Neural cell (in vitro differentiated cells): ENCODE results near the gene OR5D14. TPM values are rescaled to one million over a fixed set of nuclear protein-coding genes. Genes with fewer than 3 reads are reported as not detected.

Source experiments
- H2AFZ ChIP-seq: fragments of 200-600, 300-800 bp; sonication (generic), shearing (Covaris generic); 2 replicates; pipeline ENCODE4 v1.6.0; 2014; ENCODE audit warnings: low read depth, mild to moderate bottlenecking, antibody characterized with exemption, low read length, moderate library complexity
- H3F3A ChIP-seq: fragments of 200-600 bp; shearing (Covaris generic); 2 replicates; pipeline ENCODE4 v1.6.1; 2016; ENCODE audit warnings: mild to moderate bottlenecking, moderate library complexity, mixed read lengths, antibody characterized with exemption, low read length; ENCODE audit not compliant: insufficient read depth, poor library complexity, severe bottlenecking
- H3K27ac ChIP-seq: fragments of 200-600, 300-800 bp; sonication (generic), shearing (Covaris generic); 2 replicates; pipeline ENCODE4 v1.5.1; 2014; ENCODE audit warnings: mild to moderate bottlenecking, low read length, moderate library complexity
- H3K27me3 ChIP-seq: fragments of 300-800, 200-600 bp; sonication (generic), shearing (Covaris generic); 2 replicates; pipeline ENCODE4 v1.6.0; 2014; ENCODE audit warnings: mild to moderate bottlenecking, low read depth, low read length, moderate library complexity; ENCODE audit not compliant: insufficient read depth
- H3K36me3 ChIP-seq: fragments of 300-800, 200-600 bp; sonication (generic), shearing (Covaris generic); 2 replicates; pipeline ENCODE4 v1.5.1; 2014; ENCODE audit warnings: mild to moderate bottlenecking, antibody characterized with exemption, low read length, moderate library complexity; ENCODE audit not compliant: insufficient read depth
- H3K4me2 ChIP-seq: fragments of 300-800, 200-600 bp; sonication (generic), shearing (Covaris generic); 2 replicates; pipeline ENCODE4 v1.6.0; 2014; ENCODE audit warnings: mild to moderate bottlenecking, low read length
- H3K4me3 ChIP-seq: fragments of 300-800, 200-600 bp; sonication (generic), shearing (Covaris generic); 2 replicates; pipeline ENCODE4 v1.5.1; 2014; ENCODE audit warnings: mild to moderate bottlenecking, low read length, moderate library complexity
- H3K79me2 ChIP-seq: fragments of 200-600 bp; shearing (Covaris generic); replicated peaks from 2 replicates; pipeline ENCODE4 v1.6.0; 2014; ENCODE audit warnings: mild to moderate bottlenecking, low read length, moderate library complexity; ENCODE audit not compliant: insufficient read depth
- H3K9ac ChIP-seq: fragments of 300-800, 200-600 bp; sonication (generic), shearing (Covaris generic); 2 replicates; pipeline ENCODE4 v1.6.1; 2016; ENCODE audit warnings: mild to moderate bottlenecking, low read length, mixed read lengths
- H3K9me2 ChIP-seq: fragments of 200-600 bp; shearing (Covaris generic); 2 replicates; pipeline ENCODE4 v1.6.1; 2016; ENCODE audit warnings: mild to moderate bottlenecking, low read length, mixed read lengths; ENCODE audit not compliant: insufficient read depth
- H3K9me3 ChIP-seq: fragments of 200-600, 300-800 bp; sonication (generic), shearing (Covaris generic); 2 replicates; pipeline ENCODE4 v1.6.1; 2016; ENCODE audit warnings: mild to moderate bottlenecking, mixed run types, low read length, moderate library complexity, mixed read lengths
- H4K20me1 ChIP-seq: fragments of 200-600 bp; shearing (Covaris generic); 2 replicates; pipeline ENCODE4 v1.6.1; 2016; ENCODE audit warnings: mild to moderate bottlenecking, mixed run types; ENCODE audit not compliant: insufficient read depth
- EP300 ChIP-seq: fragments of 450-650 bp; conservative IDR thresholded peaks from 2 replicates; pipeline ENCODE4 v1.6.1; 2014; ENCODE audit warnings: antibody characterized with exemption, mild to moderate bottlenecking, moderate library complexity; ENCODE audit not compliant: poor library complexity, severe bottlenecking
- EZH2 ChIP-seq: fragments of 200-600, 300-800 bp; shearing (Covaris generic), sonication (generic); IDR thresholded peaks from 2 replicates; pipeline ENCODE4 v1.6.1; 2014; ENCODE audit warnings: antibody characterized with exemption, low read length, borderline replicate concordance, mild to moderate bottlenecking; ENCODE audit not compliant: insufficient read depth, poor library complexity, severe bottlenecking
- MXI1 ChIP-seq: fragments of 450-650 bp; conservative IDR thresholded peaks from 2 replicates; pipeline ENCODE4 v1.6.1; 2014; ENCODE audit warnings: antibody characterized with exemption, mild to moderate bottlenecking; ENCODE audit not compliant: poor library complexity, severe bottlenecking
- POLR2AphosphoS5 ChIP-seq: IDR thresholded peaks from 2 replicates; pipeline ENCODE4 v1.6.1; 2012
- RAD21 ChIP-seq: fragments of 450-650 bp; conservative IDR thresholded peaks from 2 replicates; pipeline ENCODE4 v1.6.1; 2014; ENCODE audit warnings: antibody characterized with exemption, mild to moderate bottlenecking, moderate library complexity
- SMC3 ChIP-seq: fragments of 450-650 bp; conservative IDR thresholded peaks from 2 replicates; pipeline ENCODE4 v1.6.1; 2014; ENCODE audit warnings: antibody characterized with exemption, mild to moderate bottlenecking, moderate library complexity; ENCODE audit not compliant: poor library complexity
- TAF1 ChIP-seq: IDR thresholded peaks from 2 replicates; pipeline ENCODE4 v1.6.1; 2012; ENCODE audit warnings: low read depth
- polyA minus RNA-seq: library from RNA; depleted of rRNA, polyadenylated mRNA; stranded (reverse); fragments of >200 nt; gene quantifications from 2 replicates; pipeline ENCODE4 v1.2.3, GENCODE V29; 2014
- polyA plus RNA-seq: library from polyadenylated mRNA; depleted of rRNA; stranded (reverse); fragments of >200 nt; gene quantifications from 2 replicates; pipeline ENCODE4 v1.2.3, GENCODE V29; 2014
- TF ChIP-seq, protein P1 (sequence below): fragments of 450-650 bp; IDR thresholded peaks from 2 replicates; pipeline ENCODE4 v1.5.1; 2014; ENCODE audit warnings: antibody characterized with exemption, mild to moderate bottlenecking, moderate library complexity; ENCODE audit not compliant: poor library complexity, severe bottlenecking
- TF ChIP-seq, protein P2 (sequence below): IDR thresholded peaks from 2 replicates; pipeline ENCODE4 v1.6.1; 2012; ENCODE audit warnings: borderline replicate concordance

OR5D14 gene
- polyA plus RNA-seq, result not detected in 2 replicates
- polyA minus RNA-seq, result not detected in 2 replicates

DNA sequence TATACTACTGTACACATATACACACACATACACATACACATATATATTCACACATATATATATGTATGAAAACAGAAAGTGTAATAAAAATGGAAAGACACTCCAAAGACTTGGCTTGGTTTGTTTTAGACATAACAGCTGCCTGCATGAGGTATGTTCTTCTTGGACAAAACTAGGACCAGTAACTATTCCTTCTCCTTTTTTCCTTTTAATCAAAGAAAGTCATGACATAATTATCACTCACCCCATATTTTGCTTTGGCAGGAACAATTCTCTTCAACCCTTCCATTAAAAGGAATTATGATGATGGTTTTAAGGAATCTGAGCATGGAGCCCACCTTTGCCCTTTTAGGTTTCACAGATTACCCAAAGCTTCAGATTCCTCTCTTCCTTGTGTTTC lies at the start of gene OR5D14:
Gene OR5D14, plus strand, starts transcription at position 301 of the 400 bp plus-strand sequence. Its CDS starts 0 bp downstream, at position 301.
- Histone ChIP-seq H3K9me3 (no peaks in the 10 kb centered on the region), H3K36me3 (no peaks in the 10 kb centered on the region), H3F3A (no peaks in the 10 kb centered on the region), H3K27me3 (no peaks in the 10 kb centered on the region), H3K79me2 (no peaks in the 10 kb centered on the region), H3K4me3 (no peak within 1 kb of the TSS), H2AFZ (no peak within 1 kb of the TSS), H3K9me2 (no peaks in the 10 kb centered on the region), H3K9ac (no peak within 1 kb of the TSS), H3K27ac (no peak within 1 kb of the TSS), H3K4me2 (no peak within 1 kb of the TSS), H4K20me1 (no peaks in the 10 kb centered on the region)
- TF ChIP-seq SMC3, result no peak
- TF ChIP-seq MXI1, result no peak
- TF ChIP-seq, protein P1, sequence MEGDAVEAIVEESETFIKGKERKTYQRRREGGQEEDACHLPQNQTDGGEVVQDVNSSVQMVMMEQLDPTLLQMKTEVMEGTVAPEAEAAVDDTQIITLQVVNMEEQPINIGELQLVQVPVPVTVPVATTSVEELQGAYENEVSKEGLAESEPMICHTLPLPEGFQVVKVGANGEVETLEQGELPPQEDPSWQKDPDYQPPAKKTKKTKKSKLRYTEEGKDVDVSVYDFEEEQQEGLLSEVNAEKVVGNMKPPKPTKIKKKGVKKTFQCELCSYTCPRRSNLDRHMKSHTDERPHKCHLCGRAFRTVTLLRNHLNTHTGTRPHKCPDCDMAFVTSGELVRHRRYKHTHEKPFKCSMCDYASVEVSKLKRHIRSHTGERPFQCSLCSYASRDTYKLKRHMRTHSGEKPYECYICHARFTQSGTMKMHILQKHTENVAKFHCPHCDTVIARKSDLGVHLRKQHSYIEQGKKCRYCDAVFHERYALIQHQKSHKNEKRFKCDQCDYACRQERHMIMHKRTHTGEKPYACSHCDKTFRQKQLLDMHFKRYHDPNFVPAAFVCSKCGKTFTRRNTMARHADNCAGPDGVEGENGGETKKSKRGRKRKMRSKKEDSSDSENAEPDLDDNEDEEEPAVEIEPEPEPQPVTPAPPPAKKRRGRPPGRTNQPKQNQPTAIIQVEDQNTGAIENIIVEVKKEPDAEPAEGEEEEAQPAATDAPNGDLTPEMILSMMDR, result no peak
- no peak for TF ChIP-seq TAF1
- TF ChIP-seq EP300, result no peak
- TF ChIP-seq, protein P2, sequence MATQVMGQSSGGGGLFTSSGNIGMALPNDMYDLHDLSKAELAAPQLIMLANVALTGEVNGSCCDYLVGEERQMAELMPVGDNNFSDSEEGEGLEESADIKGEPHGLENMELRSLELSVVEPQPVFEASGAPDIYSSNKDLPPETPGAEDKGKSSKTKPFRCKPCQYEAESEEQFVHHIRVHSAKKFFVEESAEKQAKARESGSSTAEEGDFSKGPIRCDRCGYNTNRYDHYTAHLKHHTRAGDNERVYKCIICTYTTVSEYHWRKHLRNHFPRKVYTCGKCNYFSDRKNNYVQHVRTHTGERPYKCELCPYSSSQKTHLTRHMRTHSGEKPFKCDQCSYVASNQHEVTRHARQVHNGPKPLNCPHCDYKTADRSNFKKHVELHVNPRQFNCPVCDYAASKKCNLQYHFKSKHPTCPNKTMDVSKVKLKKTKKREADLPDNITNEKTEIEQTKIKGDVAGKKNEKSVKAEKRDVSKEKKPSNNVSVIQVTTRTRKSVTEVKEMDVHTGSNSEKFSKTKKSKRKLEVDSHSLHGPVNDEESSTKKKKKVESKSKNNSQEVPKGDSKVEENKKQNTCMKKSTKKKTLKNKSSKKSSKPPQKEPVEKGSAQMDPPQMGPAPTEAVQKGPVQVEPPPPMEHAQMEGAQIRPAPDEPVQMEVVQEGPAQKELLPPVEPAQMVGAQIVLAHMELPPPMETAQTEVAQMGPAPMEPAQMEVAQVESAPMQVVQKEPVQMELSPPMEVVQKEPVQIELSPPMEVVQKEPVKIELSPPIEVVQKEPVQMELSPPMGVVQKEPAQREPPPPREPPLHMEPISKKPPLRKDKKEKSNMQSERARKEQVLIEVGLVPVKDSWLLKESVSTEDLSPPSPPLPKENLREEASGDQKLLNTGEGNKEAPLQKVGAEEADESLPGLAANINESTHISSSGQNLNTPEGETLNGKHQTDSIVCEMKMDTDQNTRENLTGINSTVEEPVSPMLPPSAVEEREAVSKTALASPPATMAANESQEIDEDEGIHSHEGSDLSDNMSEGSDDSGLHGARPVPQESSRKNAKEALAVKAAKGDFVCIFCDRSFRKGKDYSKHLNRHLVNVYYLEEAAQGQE, result no peak
- no peak for TF ChIP-seq RAD21
- TF ChIP-seq POLR2AphosphoS5, result no peak
- TF ChIP-seq EZH2, result no peak

DNA sequence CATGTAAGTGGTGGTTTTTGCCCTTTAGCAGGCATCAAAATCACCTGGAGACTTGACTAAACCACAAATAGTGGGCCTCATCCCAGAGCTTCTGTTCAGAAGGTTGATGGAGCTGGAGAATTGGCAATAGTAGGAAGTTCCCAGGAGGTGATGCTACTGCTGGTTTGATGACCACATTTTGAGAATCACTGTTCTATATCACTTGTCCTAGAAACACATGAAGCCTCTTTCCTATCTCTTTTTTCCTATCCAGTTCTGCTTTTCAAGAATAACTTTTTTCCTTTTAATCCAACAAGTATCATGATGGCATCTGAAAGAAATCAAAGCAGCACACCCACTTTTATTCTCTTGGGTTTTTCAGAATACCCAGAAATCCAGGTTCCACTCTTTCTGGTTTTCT lies 22.2 kb upstream of the OR5D14 start, which contains the start of gene OR5D13:
Gene OR5D13, plus strand, starts transcription at position 301 of the 400 bp plus-strand sequence. Its CDS starts 0 bp downstream, at position 301.
- no peaks in the 10 kb centered on the region for H3K27me3 ChIP-seq

DNA sequence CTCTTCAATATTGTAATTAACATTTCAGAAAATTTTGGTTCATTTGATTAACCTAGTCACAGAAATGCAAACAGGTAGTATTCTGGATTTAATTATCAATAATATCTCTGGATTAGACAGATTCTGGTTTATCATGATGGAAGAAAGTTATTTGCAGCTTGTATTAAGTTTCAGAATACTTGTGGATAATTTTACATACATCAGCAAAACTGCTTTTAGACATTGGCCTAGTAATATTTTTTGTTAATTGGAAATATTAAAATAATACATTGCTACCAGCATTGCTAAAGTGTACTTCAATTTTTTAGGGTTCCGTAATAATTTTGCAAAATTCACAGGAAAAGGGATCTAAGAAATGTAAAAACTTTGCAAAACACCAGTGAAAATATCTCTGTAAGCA lies 3.8 kb upstream of the OR5D14 start:
- TF ChIP-seq TAF1 (no peak), MXI1 (no peak), POLR2AphosphoS5 (no peak), EZH2 (no peak), RAD21 (no peak), EP300 (no peak), SMC3 (no peak)
- TF ChIP-seq, protein P2, result no peak
- TF ChIP-seq, protein P1, result no peak
- Histone ChIP-seq H3K9me3 (no peaks in the 10 kb centered on the region), H3K4me3 (no peak overlapping the region), H3K9me2 (no peaks in the 10 kb centered on the region), H3K9ac (no peak overlapping the region), H3K79me2 (no peaks in the 10 kb centered on the region), H2AFZ (no peak overlapping the region), H3K36me3 (no peaks in the 10 kb centered on the region), H3K4me2 (no peak overlapping the region), H4K20me1 (no peaks in the 10 kb centered on the region), H3F3A (no peaks in the 10 kb centered on the region), H3K27ac (no peak overlapping the region), H3K27me3 (no peaks in the 10 kb centered on the region)

More for the DNA sequence above, 22.2 kb upstream of the OR5D14 start, which contains the start of gene OR5D13:
- no peak within 1 kb of the TSS for H3K27ac ChIP-seq
- no peak for TF ChIP-seq POLR2AphosphoS5
- no peaks in the 10 kb centered on the region for H4K20me1 ChIP-seq
- no peaks in the 10 kb centered on the region for H3K9me2 ChIP-seq
- H2AFZ ChIP-seq, result no peak within 1 kb of the TSS
- H3K9ac ChIP-seq, result no peak within 1 kb of the TSS
- H3K79me2 ChIP-seq, result no peaks in the 10 kb centered on the region
- H3K4me2 ChIP-seq, result no peak within 1 kb of the TSS
- H3F3A ChIP-seq, result no peaks in the 10 kb centered on the region
- peaks cover 2% of the 10 kb centered on the region for H3K9me3 ChIP-seq
- no peak within 1 kb of the TSS for H3K4me3 ChIP-seq
- H3K36me3 ChIP-seq, result no peaks in the 10 kb centered on the region
